Measurements from ENCODE around the gene HSD17B8. TPM values are rescaled to one million over a fixed set of nuclear protein-coding genes. Genes with fewer than 3 reads are reported as not detected.

Gene HSD17B8
- polyA plus RNA-seq, 1 of the 3 experiments (the other 2 are of a cell fraction) = 37.5 TPM

- peaks cover 0 to 7% of the 10 kb centered on the region in 2 experiments; a peak in 1 of 4 replicates for H3K4me1 ChIP-seq (ENCODE audit: control insufficient read depth in 1 of 2, insufficient read depth in 2 of 2, low read depth in 1 of 2, low read length in 1 of 2)
- H4K20me1 ChIP-seq (ENCODE audit: insufficient read depth) = no peaks in the 10 kb centered on the region
- 93% methylated on average over 11 of the region's 11 CpGs for WGBS (ENCODE audit: low lambda C conversion rate)
- H3K9ac ChIP-seq = no peak overlapping the region
- H3K4me3 ChIP-seq (ENCODE audit: low read depth in 2 of 2, low read length in 1 of 2) = no peak overlapping the region
- H3K27me3 ChIP-seq (ENCODE audit: insufficient read depth) = no peaks in the 10 kb centered on the region; the same call in 1 of the 2 replicates
- ChIA-PET CTCF (interaction anchor here (0.7 to 6.4 kb wide), 6 partner anchors 11 to 95 kb away, joined by 3 to 96 read pairs (median 6); no protein-coding TSS in a partner anchor), POLR2A (no interaction called here)
- no peaks in the 10 kb centered on the region for H3F3A ChIP-seq (replicated peaks; ENCODE audit: insufficient read depth)
- no peak for DNase-seq
- H3K79me2 ChIP-seq (ENCODE audit: insufficient read depth) = no peaks in the 10 kb centered on the region
- H3K9me2 ChIP-seq = no peaks in the 10 kb centered on the region
- H3K36me3 ChIP-seq (replicated peaks in 1 of 2; ENCODE audit: control insufficient read depth in 1 of 2, insufficient read depth in 2 of 2, low read length in 1 of 2) = no peaks in the 10 kb centered on the region
- no peak overlapping the region for H3K4me2 ChIP-seq
- no peak overlapping the region for H2AFZ ChIP-seq (ENCODE audit: low read depth)
- H3K27ac ChIP-seq (ENCODE audit: low read depth in 2 of 2, low read length in 1 of 2) = no peak overlapping the region
- no peak for TF ChIP-seq SIN3A (IDR thresholded peaks at IDR 0.05; ENCODE audit: borderline replicate concordance, low read depth, low read length)
- no peak for TF ChIP-seq RFX5 (IDR thresholded peaks at IDR 0.05; ENCODE audit: low read length)
- H3K9me3 ChIP-seq = no peaks in the 10 kb centered on the region
Observed at GRCh38 chr6:33160096-33160495, 44.4 kb upstream of the HSD17B8 start.

GRCh38 chr6:33160728-33161344, 43.6 kb upstream of the HSD17B8 start:
- no peaks in the 10 kb centered on the region; the same call in 1 of the 2 replicates for H3K27me3 ChIP-seq (ENCODE audit: insufficient read depth)
- H3K79me2 ChIP-seq (ENCODE audit: insufficient read depth) = no peaks in the 10 kb centered on the region
- no peak overlapping the region for H3K4me3 ChIP-seq (ENCODE audit: low read depth in 2 of 2, low read length in 1 of 2)
- H2AFZ ChIP-seq (ENCODE audit: low read depth) = no peak overlapping the region; the same call in 1 of the 2 replicates
- H4K20me1 ChIP-seq (ENCODE audit: insufficient read depth) = no peaks in the 10 kb centered on the region
- peaks cover 0 to 7% of the 10 kb centered on the region in 2 experiments; a peak in 1 of 4 replicates for H3K4me1 ChIP-seq (ENCODE audit: control insufficient read depth in 1 of 2, insufficient read depth in 2 of 2, low read depth in 1 of 2, low read length in 1 of 2)
- H3K4me2 ChIP-seq = no peak overlapping the region
- ChIA-PET CTCF (interaction anchor here (0.6 to 6.4 kb wide), 35 partner anchors 9 to 227 kb away, joined by 3 to 96 read pairs (median 4); partner anchors contain the start of genes COL11A2, HLA-DMA, HLA-DPB1 and RING1), POLR2A (no interaction called here)
- no peaks in the 10 kb centered on the region for H3K36me3 ChIP-seq (replicated peaks in 1 of 2; ENCODE audit: control insufficient read depth in 1 of 2, insufficient read depth in 2 of 2, low read length in 1 of 2)
- H3K9ac ChIP-seq = no peak overlapping the region
- H3K9me2 ChIP-seq = no peaks in the 10 kb centered on the region
- no peaks in the 10 kb centered on the region for H3F3A ChIP-seq (replicated peaks; ENCODE audit: insufficient read depth)
- WGBS (ENCODE audit: low lambda C conversion rate) = 66% methylated on average over 10 of the region's 13 CpGs
- no peaks in the 10 kb centered on the region for H3K9me3 ChIP-seq
- TF ChIP-seq JUND (IDR thresholded peaks at IDR 0.05) = no peak
- DNase-seq = peak; percentile 21
- H3K27ac ChIP-seq (ENCODE audit: low read depth in 2 of 2, low read length in 1 of 2) = no peak overlapping the region

DNA sequence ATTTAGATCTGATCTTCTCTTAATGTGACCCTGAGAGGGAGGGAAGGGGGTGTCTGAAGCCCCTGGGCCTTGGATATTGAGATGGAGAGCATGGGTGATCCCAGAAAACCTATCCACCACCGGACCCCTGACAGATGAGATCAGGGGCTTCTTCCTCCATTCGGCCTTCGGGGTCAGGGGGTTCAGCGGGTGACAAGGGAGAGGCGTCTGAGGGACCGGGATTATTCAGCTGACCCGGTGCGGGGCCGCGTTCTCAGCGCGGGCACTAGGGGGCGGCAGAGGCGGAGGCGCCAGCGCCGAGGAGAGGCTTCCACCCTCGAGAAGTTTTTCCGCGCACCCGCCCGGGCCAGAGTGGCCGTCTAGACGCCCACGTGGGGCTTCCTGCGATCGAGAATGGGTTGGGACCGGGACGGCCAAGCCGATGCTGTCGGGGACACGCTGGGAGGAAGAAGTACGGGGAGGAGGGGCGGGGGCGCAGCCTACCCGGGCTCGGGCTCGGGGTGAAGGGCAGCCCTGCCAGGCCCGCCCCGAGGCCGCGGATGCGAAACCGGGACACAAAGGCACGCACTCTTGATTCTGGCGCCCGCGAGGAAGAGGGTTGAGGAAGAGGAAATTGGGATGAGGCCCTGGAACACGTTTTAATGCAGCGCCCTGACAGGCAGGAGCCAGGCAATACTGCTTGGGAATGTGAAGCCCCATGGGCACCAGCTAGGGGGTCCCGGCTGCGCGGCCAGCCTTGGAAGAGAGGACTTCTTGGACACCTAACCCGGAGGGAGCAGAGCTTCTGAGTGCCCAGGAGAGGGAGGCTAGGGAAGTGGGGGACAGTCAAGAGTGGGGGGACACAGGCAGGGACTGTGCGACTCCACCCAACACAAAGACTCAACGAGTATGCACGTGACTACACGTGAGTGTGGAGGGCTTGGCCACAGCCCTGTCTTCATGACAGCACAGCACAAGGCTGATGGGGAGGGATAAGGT, 42.8 kb upstream of the HSD17B8 start:
- Histone ChIP-seq H3K27me3 (ENCODE audit: insufficient read depth) (no peaks in the 10 kb centered on the region; the same call in 1 of the 2 replicates), H3K4me1 (ENCODE audit: control insufficient read depth in 1 of 2, insufficient read depth in 2 of 2, low read depth in 1 of 2, low read length in 1 of 2) (peaks cover 0 to 7% of the 10 kb centered on the region in 2 experiments; a peak in 1 of 4 replicates), H3K9ac (no peak overlapping the region), H3K36me3 (replicated peaks in 1 of 2; ENCODE audit: control insufficient read depth in 1 of 2, insufficient read depth in 2 of 2, low read length in 1 of 2) (no peaks in the 10 kb centered on the region), H3K27ac (ENCODE audit: low read depth in 2 of 2, low read length in 1 of 2) (no peak overlapping the region), H3F3A (replicated peaks; ENCODE audit: insufficient read depth) (no peaks in the 10 kb centered on the region), H3K4me2 (peak overlapping the region; percentile 67), H3K9me2 (no peaks in the 10 kb centered on the region), H3K9me3 (no peaks in the 10 kb centered on the region), H2AFZ (ENCODE audit: low read depth) (peak overlapping the region; percentile 61), H3K4me3 (ENCODE audit: low read depth in 2 of 2, low read length in 1 of 2) (peak overlapping the region; percentile 44 to 57), H4K20me1 (ENCODE audit: insufficient read depth) (no peaks in the 10 kb centered on the region), H3K79me2 (ENCODE audit: insufficient read depth) (no peaks in the 10 kb centered on the region)
- POLR2A ChIA-PET = no interaction called here
- TF ChIP-seq RAD21 (IDR thresholded peaks at IDR 0.05; ENCODE audit: low read length) (peak; percentile 68), ELF1 (IDR thresholded peaks at IDR 0.05) (no peak), RXRA (IDR thresholded peaks at IDR 0.05; ENCODE audit: borderline replicate concordance, low read depth) (no peak), EP300 (IDR thresholded peaks at IDR 0.05; ENCODE audit: borderline replicate concordance in 1 of 2, low read depth in 1 of 2, low read length in 1 of 2) (no peak), SMC3 (IDR thresholded peaks at IDR 0.05; ENCODE audit: low read depth, low read length) (peak; percentile 86), MXI1 (IDR thresholded peaks at IDR 0.05; ENCODE audit: low read depth, low read length) (peak; percentile 78), PBX3 (IDR thresholded peaks at IDR 0.05) (no peak)
- TF ChIP-seq, protein P1, sequence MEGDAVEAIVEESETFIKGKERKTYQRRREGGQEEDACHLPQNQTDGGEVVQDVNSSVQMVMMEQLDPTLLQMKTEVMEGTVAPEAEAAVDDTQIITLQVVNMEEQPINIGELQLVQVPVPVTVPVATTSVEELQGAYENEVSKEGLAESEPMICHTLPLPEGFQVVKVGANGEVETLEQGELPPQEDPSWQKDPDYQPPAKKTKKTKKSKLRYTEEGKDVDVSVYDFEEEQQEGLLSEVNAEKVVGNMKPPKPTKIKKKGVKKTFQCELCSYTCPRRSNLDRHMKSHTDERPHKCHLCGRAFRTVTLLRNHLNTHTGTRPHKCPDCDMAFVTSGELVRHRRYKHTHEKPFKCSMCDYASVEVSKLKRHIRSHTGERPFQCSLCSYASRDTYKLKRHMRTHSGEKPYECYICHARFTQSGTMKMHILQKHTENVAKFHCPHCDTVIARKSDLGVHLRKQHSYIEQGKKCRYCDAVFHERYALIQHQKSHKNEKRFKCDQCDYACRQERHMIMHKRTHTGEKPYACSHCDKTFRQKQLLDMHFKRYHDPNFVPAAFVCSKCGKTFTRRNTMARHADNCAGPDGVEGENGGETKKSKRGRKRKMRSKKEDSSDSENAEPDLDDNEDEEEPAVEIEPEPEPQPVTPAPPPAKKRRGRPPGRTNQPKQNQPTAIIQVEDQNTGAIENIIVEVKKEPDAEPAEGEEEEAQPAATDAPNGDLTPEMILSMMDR (IDR thresholded peaks at IDR 0.05) = peak; percentile 85
- TF ChIP-seq, protein P2, sequence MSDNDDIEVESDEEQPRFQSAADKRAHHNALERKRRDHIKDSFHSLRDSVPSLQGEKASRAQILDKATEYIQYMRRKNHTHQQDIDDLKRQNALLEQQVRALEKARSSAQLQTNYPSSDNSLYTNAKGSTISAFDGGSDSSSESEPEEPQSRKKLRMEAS (IDR thresholded peaks at IDR 0.05; ENCODE audit: low read depth) = peak; percentile 56; the same call in 1 of the 2 replicates
- TF ChIP-seq, protein P3, sequence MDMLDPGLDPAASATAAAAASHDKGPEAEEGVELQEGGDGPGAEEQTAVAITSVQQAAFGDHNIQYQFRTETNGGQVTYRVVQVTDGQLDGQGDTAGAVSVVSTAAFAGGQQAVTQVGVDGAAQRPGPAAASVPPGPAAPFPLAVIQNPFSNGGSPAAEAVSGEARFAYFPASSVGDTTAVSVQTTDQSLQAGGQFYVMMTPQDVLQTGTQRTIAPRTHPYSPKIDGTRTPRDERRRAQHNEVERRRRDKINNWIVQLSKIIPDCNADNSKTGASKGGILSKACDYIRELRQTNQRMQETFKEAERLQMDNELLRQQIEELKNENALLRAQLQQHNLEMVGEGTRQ (IDR thresholded peaks at IDR 0.05; ENCODE audit: borderline replicate concordance, low read depth, low read length) = no peak
- CTCF ChIA-PET = interaction anchor here (0.6 to 6.4 kb wide), 45 partner anchors 8 to 228 kb away, joined by 3 to 96 read pairs (median 4); partner anchors contain the start of genes COL11A2, HLA-DMA, HLA-DPB1 and RING1
- DNase-seq = peak; percentile 93
- WGBS (ENCODE audit: low lambda C conversion rate) = 25% methylated on average over 28 of the region's 58 CpGs

Data from SK-N-SH (cell line).